ENCODE results near the gene INPP5A. TPM values are rescaled to one million over a fixed set of nuclear protein-coding genes. Genes with fewer than 3 reads are reported as not detected.

The INPP5A gene
- total and polyA plus RNA-seq, 2 of the 13 experiments (the other 11 are each of a cell fraction or from before 2014, with no cell fraction given) = 17.5 to 37.9 TPM

DNA sequence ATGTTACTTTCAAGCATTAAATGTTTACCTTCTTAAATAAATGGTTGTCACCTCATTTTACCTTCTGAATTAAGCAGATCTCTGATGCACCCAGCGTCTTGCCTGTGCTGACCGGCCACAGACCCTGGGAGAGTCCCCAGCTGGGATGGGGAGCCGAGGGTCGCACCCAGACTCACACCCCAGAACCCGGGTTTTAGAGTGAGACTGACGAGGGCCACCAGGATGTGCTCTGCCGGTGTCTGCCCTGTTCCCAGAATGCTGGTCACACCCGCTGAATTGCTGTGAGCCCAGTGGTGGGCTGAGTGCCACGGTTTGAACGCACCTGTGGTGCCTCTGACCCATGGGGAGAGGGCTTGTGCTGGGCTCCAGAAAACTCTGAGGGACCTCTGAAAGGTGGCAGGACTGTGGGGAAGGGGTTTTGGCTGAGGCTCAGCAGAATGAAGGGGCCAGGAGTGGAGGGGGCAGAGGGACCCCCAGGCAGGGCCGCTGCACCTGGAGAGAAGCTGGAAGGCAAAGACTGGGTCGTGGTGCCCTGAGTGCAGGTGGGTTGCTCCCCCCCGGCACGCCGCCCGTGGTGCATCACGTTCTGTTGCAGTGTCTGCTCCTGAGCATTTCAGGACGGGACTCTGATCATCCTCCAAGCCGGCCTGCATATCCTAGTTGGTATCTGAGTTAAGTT, 39.2 kb downstream of the INPP5A start:
- in situ Hi-C loops (cut with HindIII; ENCODE audit: extremely low pct_ligation_motif_present, low pct_unique_long_range_greater_than_20kb) = loop anchor here (5.0 kb wide), 1 partner anchor 120 kb away; no protein-coding TSS in a partner anchor
- ChIA-PET POLR2A (no interaction called here), CTCF (ENCODE audit: low intra/inter-chr PET ratio, low total read pairs) (interaction anchor here (1.2 to 1.6 kb wide), 2 partner anchors 118 to 119 kb away, joined by 4 to 10 read pairs; no protein-coding TSS in a partner anchor)
- Histone ChIP-seq H3K4me1 (ENCODE audit: insufficient read depth, low read length) (peaks cover 34% of the 10 kb centered on the region), H3K9ac (ENCODE audit: insufficient read depth, low read depth, low read length) (no peak overlapping the region), H3K36me3 (replicated peaks in 1 of 2; ENCODE audit: control insufficient read depth in 1 of 2, insufficient read depth in 2 of 2, low read length in 2 of 2) (no peaks in the 10 kb centered on the region), H3K9me3 (ENCODE audit: low read length) (no peaks in the 10 kb centered on the region), H3K4me2 (ENCODE audit: low read depth, low read length) (no peak overlapping the region), H2AFZ (ENCODE audit: low read length) (no peak overlapping the region), H3K4me3 (replicated peaks in 1 of 3; ENCODE audit: insufficient read depth in 1 of 3, low read depth in 2 of 3, low read length in 3 of 3) (no peak overlapping the region), H3K27me3 (ENCODE audit: control insufficient read depth in 1 of 2, insufficient read depth in 2 of 2, low read length in 2 of 2) (no peaks in the 10 kb centered on the region), H3K27ac (ENCODE audit: extremely low read length, insufficient read depth, low read length) (no peak overlapping the region), H3K79me2 (ENCODE audit: insufficient read depth, low read length) (peaks cover 5% of the 10 kb centered on the region), H4K20me1 (ENCODE audit: insufficient read depth, low read length) (peaks cover 14% of the 10 kb centered on the region; the same call in 1 of the 2 replicates)
- no TSS peak for BruUV-seq (replicated peaks)
- intact Hi-C loops (cut with micrococcal nuclease; ENCODE audit: unreplicated experiment) = loop anchor here (1.0 to 5.0 kb wide), 2 partner anchors 40 to 118 kb away; partner anchors contain the start of gene INPP5A
- ATAC-seq (no peak), DNase-seq (ENCODE audit: low spot score) (no peak), FAIRE-seq (no peak)
- no peak for TF ChIP-seq ZNF549 (CRISPR knock-in tag; IDR thresholded peaks at IDR 0.05)
- TF ChIP-seq, protein P1, sequence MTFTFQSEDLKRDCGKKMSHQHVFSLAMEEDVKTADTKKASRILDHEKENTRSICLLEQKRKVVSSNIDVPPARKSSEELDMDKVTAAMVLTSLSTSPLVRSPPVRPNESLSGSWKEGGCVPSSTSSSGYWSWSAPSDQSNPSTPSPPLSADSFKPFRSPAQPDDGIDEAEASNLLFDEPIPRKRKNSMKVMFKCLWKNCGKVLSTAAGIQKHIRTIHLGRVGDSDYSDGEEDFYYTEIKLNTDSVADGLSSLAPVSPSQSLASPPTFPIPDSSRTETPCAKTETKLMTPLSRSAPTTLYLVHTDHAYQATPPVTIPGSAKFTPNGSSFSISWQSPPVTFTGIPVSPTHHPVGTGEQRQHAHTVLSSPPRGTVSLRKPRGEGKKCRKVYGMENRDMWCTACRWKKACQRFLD (CRISPR knock-in tag; IDR thresholded peaks at IDR 0.05; ENCODE audit: borderline replicate concordance) = no peak
- TF ChIP-seq KLF13 (CRISPR knock-in tag; IDR thresholded peaks at IDR 0.05) = no peak
- TF ChIP-seq, protein P2, sequence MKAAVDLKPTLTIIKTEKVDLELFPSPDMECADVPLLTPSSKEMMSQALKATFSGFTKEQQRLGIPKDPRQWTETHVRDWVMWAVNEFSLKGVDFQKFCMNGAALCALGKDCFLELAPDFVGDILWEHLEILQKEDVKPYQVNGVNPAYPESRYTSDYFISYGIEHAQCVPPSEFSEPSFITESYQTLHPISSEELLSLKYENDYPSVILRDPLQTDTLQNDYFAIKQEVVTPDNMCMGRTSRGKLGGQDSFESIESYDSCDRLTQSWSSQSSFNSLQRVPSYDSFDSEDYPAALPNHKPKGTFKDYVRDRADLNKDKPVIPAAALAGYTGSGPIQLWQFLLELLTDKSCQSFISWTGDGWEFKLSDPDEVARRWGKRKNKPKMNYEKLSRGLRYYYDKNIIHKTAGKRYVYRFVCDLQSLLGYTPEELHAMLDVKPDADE (CRISPR knock-in tag; IDR thresholded peaks at IDR 0.05) = no peak
- no peak for TF ChIP-seq MEF2D (CRISPR knock-in tag; IDR thresholded peaks at IDR 0.05)
- no peak for TF ChIP-seq NR2F6 (IDR thresholded peaks at IDR 0.05)
- TF ChIP-seq NR2F6 (CRISPR knock-in tag; IDR thresholded peaks at IDR 0.05) = no peak
- TF ChIP-seq, protein P3, sequence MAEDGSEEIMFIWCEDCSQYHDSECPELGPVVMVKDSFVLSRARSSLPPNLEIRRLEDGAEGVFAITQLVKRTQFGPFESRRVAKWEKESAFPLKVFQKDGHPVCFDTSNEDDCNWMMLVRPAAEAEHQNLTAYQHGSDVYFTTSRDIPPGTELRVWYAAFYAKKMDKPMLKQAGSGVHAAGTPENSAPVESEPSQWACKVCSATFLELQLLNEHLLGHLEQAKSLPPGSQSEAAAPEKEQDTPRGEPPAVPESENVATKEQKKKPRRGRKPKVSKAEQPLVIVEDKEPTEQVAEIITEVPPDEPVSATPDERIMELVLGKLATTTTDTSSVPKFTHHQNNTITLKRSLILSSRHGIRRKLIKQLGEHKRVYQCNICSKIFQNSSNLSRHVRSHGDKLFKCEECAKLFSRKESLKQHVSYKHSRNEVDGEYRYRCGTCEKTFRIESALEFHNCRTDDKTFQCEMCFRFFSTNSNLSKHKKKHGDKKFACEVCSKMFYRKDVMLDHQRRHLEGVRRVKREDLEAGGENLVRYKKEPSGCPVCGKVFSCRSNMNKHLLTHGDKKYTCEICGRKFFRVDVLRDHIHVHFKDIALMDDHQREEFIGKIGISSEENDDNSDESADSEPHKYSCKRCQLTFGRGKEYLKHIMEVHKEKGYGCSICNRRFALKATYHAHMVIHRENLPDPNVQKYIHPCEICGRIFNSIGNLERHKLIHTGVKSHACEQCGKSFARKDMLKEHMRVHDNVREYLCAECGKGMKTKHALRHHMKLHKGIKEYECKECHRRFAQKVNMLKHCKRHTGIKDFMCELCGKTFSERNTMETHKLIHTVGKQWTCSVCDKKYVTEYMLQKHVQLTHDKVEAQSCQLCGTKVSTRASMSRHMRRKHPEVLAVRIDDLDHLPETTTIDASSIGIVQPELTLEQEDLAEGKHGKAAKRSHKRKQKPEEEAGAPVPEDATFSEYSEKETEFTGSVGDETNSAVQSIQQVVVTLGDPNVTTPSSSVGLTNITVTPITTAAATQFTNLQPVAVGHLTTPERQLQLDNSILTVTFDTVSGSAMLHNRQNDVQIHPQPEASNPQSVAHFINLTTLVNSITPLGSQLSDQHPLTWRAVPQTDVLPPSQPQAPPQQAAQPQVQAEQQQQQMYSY (CRISPR knock-in tag; IDR thresholded peaks at IDR 0.05) = no peak
- no peak for TF ChIP-seq THYN1 (CRISPR knock-in tag; IDR thresholded peaks at IDR 0.05; ENCODE audit: borderline replicate concordance, low read depth)
- TF ChIP-seq IRF2 (CRISPR knock-in tag; IDR thresholded peaks at IDR 0.05) = no peak
- no peak for TF ChIP-seq ERF (CRISPR knock-in tag; IDR thresholded peaks at IDR 0.05)
- no peak for TF ChIP-seq SAFB2 (CRISPR knock-in tag; IDR thresholded peaks at IDR 0.05; ENCODE audit: borderline replicate concordance, low read depth)
- TF ChIP-seq MTF2 (CRISPR knock-in tag; IDR thresholded peaks at IDR 0.05; ENCODE audit: borderline replicate concordance) = no peak
- no peak for TF ChIP-seq KDM1A (CRISPR knock-in tag; IDR thresholded peaks at IDR 0.05)
- no peak for TF ChIP-seq SRF (IDR thresholded peaks at IDR 0.05; ENCODE audit: low read depth, low read length)
- no peak for TF ChIP-seq ZNF292 (CRISPR knock-in tag; IDR thresholded peaks at IDR 0.05; ENCODE audit: borderline replicate concordance, low read depth)
- TF ChIP-seq FOXA1 (IDR thresholded peaks at IDR 0.05) = no peak
- TF ChIP-seq FOXA1 (CRISPR knock-in tag; IDR thresholded peaks at IDR 0.05) = no peak
- no peak for TF ChIP-seq ZNF850 (CRISPR knock-in tag; conservative IDR thresholded peaks at IDR 0.05)
- TF ChIP-seq KDM3A (CRISPR knock-in tag; IDR thresholded peaks at IDR 0.05; ENCODE audit: low read depth) = no peak
- TF ChIP-seq ASH2L (IDR thresholded peaks at IDR 0.05; ENCODE audit: insufficient read length, low read depth, low read length) = no peak
- WGBS (ENCODE audit: low lambda C conversion rate) = 89% methylated on average over 18 of the region's 19 CpGs

Data from HepG2 (cell line).